ENCODE data around the gene SERPINA12. TPM values are rescaled to one million over a fixed set of nuclear protein-coding genes. Genes with fewer than 3 reads are reported as not detected.
"Not testable (repeated sequence)": the region's sequence is repeated elsewhere in the genome, so short reads cannot be mapped to it uniquely, and the experiment has no call there.

SERPINA12 gene
- total RNA-seq, 1 donor from 2014 or later, result not detected

DNA sequence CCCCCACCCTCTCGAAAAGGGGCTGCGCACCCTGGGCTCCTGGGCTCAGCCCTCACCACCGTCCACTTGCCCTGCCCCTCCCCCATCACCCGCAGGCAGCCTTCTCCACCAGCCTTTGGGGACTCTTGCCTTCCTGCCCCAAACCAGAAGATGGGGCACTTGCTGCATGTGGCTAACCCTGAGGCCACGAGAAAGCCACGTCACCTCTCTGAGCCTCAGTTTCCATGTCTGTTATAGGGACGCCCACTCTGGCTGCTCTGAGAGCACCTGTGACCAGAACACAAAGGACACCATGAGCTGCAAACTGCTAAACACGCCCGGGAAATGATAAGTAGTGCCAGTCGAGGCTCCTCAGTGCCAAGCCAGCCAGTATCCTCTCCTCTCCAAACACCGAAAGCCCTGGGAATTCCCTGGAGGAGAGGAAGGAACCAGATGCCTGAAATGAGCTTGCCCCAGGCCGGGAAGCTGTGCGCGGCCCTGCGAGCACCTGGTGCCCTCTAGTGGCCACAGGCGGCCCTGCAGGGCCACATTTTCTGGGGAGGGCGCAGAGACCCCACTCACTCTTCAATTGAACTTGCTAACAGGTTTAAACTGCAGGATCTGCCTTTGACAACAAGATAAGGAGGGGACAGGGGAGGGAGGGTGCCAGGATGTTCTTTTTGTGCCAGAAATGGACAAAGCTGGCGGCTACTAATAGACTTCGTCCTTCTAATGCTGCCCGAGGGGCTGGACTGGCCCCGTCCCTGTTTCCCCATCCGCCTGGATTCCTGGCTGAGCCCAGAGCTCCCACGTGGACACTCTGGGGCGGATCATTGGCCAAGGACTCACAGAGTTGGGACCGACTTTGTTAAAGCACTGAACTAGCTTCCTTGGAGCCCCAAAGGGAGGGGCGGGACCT is 23.1 kb downstream of the SERPINA12 start:
- ATAC-seq, result peak; percentile 87
- intact Hi-C loops (cut with DNase I), result no loop called here
- H3K9me3 ChIP-seq, result no peaks in the 10 kb centered on the region
- H3K27ac ChIP-seq, result no peak overlapping the region
- H3K27me3 ChIP-seq, result peaks cover 13% of the 10 kb centered on the region
- TF ChIP-seq, protein P1, sequence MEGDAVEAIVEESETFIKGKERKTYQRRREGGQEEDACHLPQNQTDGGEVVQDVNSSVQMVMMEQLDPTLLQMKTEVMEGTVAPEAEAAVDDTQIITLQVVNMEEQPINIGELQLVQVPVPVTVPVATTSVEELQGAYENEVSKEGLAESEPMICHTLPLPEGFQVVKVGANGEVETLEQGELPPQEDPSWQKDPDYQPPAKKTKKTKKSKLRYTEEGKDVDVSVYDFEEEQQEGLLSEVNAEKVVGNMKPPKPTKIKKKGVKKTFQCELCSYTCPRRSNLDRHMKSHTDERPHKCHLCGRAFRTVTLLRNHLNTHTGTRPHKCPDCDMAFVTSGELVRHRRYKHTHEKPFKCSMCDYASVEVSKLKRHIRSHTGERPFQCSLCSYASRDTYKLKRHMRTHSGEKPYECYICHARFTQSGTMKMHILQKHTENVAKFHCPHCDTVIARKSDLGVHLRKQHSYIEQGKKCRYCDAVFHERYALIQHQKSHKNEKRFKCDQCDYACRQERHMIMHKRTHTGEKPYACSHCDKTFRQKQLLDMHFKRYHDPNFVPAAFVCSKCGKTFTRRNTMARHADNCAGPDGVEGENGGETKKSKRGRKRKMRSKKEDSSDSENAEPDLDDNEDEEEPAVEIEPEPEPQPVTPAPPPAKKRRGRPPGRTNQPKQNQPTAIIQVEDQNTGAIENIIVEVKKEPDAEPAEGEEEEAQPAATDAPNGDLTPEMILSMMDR (IDR thresholded peaks at IDR 0.05), result peak; percentile 99
- H3K36me3 ChIP-seq, result no peaks in the 10 kb centered on the region
- no peak overlapping the region for H3K4me3 ChIP-seq
- H3K4me1 ChIP-seq, result no peaks in the 10 kb centered on the region
- peak; percentile 74 for DNase-seq

DNA sequence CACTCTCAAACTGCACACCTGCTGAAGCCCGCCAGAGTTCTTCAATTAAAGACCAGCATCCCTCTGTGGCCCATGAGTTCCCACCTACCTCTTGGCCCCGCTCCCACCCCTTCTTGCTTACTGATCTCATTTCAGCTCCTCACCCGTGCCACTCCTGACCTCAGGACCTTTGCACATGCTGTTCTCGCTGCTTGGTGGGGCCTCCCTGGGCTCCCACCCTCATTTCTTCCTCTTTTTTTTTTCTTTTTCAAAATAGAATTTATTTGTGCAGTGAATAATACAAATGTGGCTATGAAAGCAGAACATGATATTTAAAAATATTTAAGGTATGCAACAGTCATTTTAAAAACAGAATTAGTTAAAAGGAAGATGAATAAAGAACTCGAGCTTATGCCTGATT is 24.8 kb downstream of the SERPINA12 start:
- Histone ChIP-seq H3K4me1 (no peaks in the 10 kb centered on the region), H3K9me3 (no peaks in the 10 kb centered on the region), H3K36me3 (no peaks in the 10 kb centered on the region), H3K27ac (no peak overlapping the region), H3K4me3 (no peak overlapping the region), H3K27me3 (peaks cover 13% of the 10 kb centered on the region)
- TF ChIP-seq, protein P1 (IDR thresholded peaks at IDR 0.05), result no peak
- ATAC-seq (no peak), DNase-seq (no peak)
- intact Hi-C loops (cut with DNase I), result no loop called here

DNA sequence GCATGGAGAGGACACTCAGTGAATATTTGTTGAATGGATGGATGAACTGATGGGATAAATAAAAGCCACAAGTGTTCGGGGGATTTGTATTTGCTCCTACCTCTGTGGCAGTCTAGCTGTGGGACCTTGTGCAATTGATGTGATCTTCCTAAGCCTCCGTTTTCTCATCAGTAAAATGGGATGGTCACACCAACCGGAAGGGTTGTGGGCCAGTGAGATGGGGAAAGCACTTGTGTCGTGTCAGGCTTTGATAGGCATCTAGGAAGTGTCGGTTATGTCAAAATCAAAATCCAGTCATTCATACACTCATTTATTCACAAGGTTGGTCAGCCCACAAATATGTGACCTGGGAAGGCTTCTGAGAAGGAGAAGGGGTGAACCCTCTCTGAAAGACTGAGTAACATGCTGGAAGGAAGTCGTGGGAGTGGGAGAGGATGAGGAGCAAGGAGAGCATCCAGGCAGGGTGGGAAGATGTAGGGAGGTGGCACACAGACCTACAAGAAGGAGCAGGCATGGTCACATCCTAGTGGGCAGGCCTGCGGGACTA is 25.5 kb downstream of the SERPINA12 start:
- Histone ChIP-seq H3K27ac (no peak overlapping the region), H3K4me1 (no peaks in the 10 kb centered on the region), H3K27me3 (peaks cover 13% of the 10 kb centered on the region), H3K4me3 (no peak overlapping the region), H3K36me3 (no peaks in the 10 kb centered on the region), H3K9me3 (no peaks in the 10 kb centered on the region)
- DNase-seq, result no peak
- TF ChIP-seq, protein P1 (IDR thresholded peaks at IDR 0.05), result no peak
- intact Hi-C loops (cut with DNase I), result no loop called here
- ATAC-seq, result no peak

DNA sequence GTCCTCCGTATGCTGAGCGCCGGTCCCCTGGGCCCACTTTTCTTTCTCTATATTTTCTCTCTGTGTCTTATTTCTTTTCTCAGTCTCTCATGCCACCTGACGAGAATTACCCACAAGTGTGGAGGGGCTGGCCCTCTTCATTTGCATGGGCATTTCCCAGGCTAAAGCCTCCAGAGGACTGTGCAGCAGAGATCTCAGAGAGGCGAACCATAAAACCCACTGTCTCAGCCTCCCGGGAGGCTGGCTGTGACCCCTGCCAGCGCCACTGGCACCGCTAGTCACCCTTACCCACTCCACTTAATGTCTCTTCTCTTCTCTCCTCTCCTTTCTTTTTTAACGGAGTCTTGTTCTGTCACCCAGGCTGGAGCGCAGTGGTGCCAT is 26.2 kb downstream of the SERPINA12 start:
- TF ChIP-seq, protein P1 (IDR thresholded peaks at IDR 0.05), result no peak
- intact Hi-C loops (cut with DNase I), result no loop called here
- Histone ChIP-seq H3K27ac (no peak overlapping the region), H3K4me3 (no peak overlapping the region), H3K27me3 (peaks cover 13% of the 10 kb centered on the region), H3K9me3 (no peaks in the 10 kb centered on the region), H3K4me1 (no peaks in the 10 kb centered on the region), H3K36me3 (no peaks in the 10 kb centered on the region)
- DNase-seq (no peak), ATAC-seq (no peak)

DNA sequence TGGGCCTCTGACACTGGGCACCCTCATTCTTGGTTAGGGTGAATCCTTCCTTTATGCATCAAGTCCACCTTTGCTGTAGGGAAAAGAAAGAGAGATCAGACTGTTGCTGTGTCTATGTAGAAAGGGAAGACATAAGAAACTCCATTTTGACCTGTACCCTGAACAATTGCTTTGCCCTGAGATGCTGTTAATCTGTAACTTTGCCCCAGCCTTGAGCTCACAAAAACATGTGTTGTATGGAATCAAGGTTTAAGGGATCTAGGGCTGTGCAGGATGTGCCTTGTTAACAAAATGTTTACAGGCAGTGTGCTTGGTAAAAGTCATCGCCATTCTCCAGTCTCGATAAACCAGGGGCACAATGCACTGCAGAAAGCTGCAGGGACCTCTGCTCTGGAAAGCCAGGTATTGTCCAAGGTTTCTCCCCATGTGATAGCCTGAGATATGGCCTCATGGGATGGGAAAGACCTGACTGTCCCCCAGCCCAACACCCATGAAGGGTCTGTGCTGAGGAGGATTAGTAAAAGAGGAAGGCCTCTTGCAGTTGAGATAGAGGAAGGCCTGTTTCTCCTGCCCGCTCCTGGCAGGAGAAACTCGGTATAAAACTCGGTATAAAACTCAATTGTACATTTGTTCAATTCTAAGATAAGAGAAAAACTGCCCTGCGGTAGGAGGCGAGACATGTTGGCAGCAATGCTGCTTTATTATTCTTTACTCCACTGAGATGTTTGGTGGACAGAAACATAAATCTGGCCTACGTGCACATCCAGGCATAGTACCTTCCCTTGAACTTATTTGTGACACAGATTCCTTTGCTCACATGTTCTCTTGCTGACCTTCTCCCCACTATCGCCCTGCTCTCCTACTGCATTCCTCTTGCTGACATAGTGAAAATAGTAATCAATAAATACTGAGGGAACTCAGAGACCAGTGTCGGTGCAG is 26.9 kb downstream of the SERPINA12 start:
- ATAC-seq; H3K9me3 ChIP-seq; intact Hi-C loops (cut with DNase I); H3K36me3 ChIP-seq; DNase-seq; H3K4me1 ChIP-seq; H3K27ac ChIP-seq; H3K4me3 ChIP-seq: not testable (repeated sequence)
- H3K27me3 ChIP-seq, result peaks cover 10% of the 10 kb centered on the region
